ENCODE data around the gene DPYD. TPM values are rescaled to one million over a fixed set of nuclear protein-coding genes. Genes with fewer than 3 reads are reported as not detected.
"Not testable (repeated sequence)": the region's sequence is repeated elsewhere in the genome, so short reads cannot be mapped to it uniquely, and the experiment has no call there.

Gene DPYD
- total RNA-seq, 1 donor from 2014 or later: 8.5 TPM

- no peaks in the 10 kb centered on the region for H3K36me3 Mint-ChIP-seq
- no peaks in the 10 kb centered on the region for H3K9me3 Mint-ChIP-seq
- H3K27me3 Mint-ChIP-seq: no peaks in the 10 kb centered on the region
- no peak for TF ChIP-seq CTCF (conservative IDR thresholded peaks at IDR 0.05)
- H3K27ac Mint-ChIP-seq: no peak overlapping the region
- no peak overlapping the region for H3K4me3 Mint-ChIP-seq
- no peaks in the 10 kb centered on the region for H3K4me1 Mint-ChIP-seq (ENCODE audit: unreplicated experiment)
- DNase-seq (ENCODE audit: extremely low spot score, unreplicated experiment): no peak
Measured at GRCh38 chr1:97356309-97356708, 564.5 kb downstream of the DPYD start.

GRCh38 chr1:97352936-97353382, 567.9 kb downstream of the DPYD start:
- no peak for DNase-seq (ENCODE audit: extremely low spot score, unreplicated experiment)
- Mint-ChIP-seq H3K9me3 (no peaks in the 10 kb centered on the region), H3K4me1 (ENCODE audit: unreplicated experiment) (peaks cover 4% of the 10 kb centered on the region), H3K36me3 (no peaks in the 10 kb centered on the region), H3K27ac (no peak overlapping the region), H3K4me3 (no peak overlapping the region), H3K27me3 (no peaks in the 10 kb centered on the region)
- TF ChIP-seq CTCF (conservative IDR thresholded peaks at IDR 0.05): no peak

DNA sequence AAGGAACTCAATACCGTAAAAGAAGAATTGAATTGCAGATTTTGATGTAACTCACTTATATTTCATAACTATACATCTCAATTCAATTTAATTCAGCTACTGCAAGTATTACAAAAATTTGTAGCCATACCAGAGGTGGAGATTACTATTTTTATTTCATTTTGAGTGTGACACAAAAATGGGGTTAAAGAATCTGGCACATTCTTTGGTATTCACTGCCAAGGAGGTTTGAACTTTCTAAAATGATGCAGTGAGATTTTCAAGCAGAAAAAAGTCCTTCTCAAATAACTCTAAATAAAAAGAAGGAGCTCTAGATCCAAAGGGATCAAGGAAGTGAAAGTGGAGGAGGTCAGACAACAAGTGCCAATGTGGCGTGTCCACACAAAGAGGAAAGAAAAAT, 569.0 kb downstream of the DPYD start:
- DNase-seq (ENCODE audit: extremely low spot score, unreplicated experiment): no peak
- Mint-ChIP-seq H3K9me3 (no peaks in the 10 kb centered on the region), H3K4me3 (no peak overlapping the region), H3K27me3 (no peaks in the 10 kb centered on the region), H3K27ac (no peak overlapping the region), H3K4me1 (ENCODE audit: unreplicated experiment) (peaks cover 4% of the 10 kb centered on the region), H3K36me3 (no peaks in the 10 kb centered on the region)
- no peak for TF ChIP-seq CTCF (conservative IDR thresholded peaks at IDR 0.05)

DNA sequence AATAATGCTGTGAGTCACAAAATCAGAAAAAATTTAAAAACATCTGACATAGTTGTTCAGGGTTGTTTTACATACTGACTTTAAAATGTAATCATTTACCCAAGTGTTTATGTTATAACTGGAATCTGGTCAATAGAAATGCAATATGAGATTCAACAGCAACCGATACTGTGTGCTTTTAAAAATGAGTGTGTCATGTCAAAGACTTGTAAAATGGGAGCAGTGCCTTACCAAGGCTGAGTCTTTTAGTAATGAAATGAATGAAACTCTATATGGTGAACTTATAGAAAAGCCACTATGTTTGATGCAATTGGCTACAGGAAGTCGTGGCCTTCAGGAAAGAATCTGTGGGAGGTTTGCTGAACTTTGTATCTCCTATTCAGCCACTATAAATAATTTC, 570.2 kb downstream of the DPYD start:
- Mint-ChIP-seq H3K27ac (no peak overlapping the region), H3K36me3 (no peaks in the 10 kb centered on the region), H3K4me1 (ENCODE audit: unreplicated experiment) (peaks cover 4% of the 10 kb centered on the region), H3K9me3 (no peaks in the 10 kb centered on the region), H3K4me3 (no peak overlapping the region), H3K27me3 (no peaks in the 10 kb centered on the region)
- TF ChIP-seq CTCF (conservative IDR thresholded peaks at IDR 0.05): no peak
- no peak for DNase-seq (ENCODE audit: extremely low spot score, unreplicated experiment)

DNA sequence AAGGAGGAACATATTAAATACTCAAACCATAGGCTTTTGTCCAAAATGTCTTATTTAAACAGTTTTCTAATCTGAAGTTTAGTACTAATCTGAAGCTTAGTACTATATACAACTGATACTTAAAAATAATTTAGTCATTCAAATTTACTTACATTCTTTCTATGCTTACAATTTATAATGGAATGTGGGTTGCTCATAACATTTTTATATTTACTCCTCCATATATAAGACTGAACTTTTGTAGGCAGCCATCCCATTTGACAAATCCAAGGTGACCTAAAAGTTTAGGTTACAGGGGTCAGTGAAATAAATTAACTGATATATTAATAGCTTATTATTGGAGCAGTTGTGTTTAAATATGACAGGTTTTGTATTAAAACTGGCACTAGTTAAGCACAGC, 570.6 kb downstream of the DPYD start:
- peaks cover 4% of the 10 kb centered on the region for H3K4me1 Mint-ChIP-seq (ENCODE audit: unreplicated experiment)
- no peak for TF ChIP-seq CTCF (conservative IDR thresholded peaks at IDR 0.05)
- no peak for DNase-seq (ENCODE audit: extremely low spot score, unreplicated experiment)
- H3K4me3 Mint-ChIP-seq: no peak overlapping the region
- H3K36me3 Mint-ChIP-seq: no peaks in the 10 kb centered on the region
- no peaks in the 10 kb centered on the region for H3K9me3 Mint-ChIP-seq
- no peak overlapping the region for H3K27ac Mint-ChIP-seq
- H3K27me3 Mint-ChIP-seq: no peaks in the 10 kb centered on the region

GRCh38 chr1:97349794-97350193, 571.0 kb downstream of the DPYD start:
- not testable (repeated sequence) for H3K36me3 Mint-ChIP-seq; H3K4me1 Mint-ChIP-seq (ENCODE audit: unreplicated experiment); H3K27ac Mint-ChIP-seq; DNase-seq (ENCODE audit: extremely low spot score, unreplicated experiment); H3K4me3 Mint-ChIP-seq; H3K9me3 Mint-ChIP-seq; H3K27me3 Mint-ChIP-seq
